ENCODE measurements around the gene WDR64.

GRCh38 chr1:241677201-241677600 lies 25.1 kb downstream of the WDR64 start:
- TF ChIP-seq CTCF (IDR thresholded peaks at IDR 0.05) (no peak), POLR2AphosphoS5 (IDR thresholded peaks at IDR 0.05) (no peak), POLR2A (IDR thresholded peaks at IDR 0.05) (no peak), EP300 (IDR thresholded peaks at IDR 0.05) (no peak)

All from sigmoid colon (tissue), 4 donors.